Keratinocyte (primary cell): Measurements from ENCODE around the gene ADAMTSL3. TPM values are rescaled to one million over a fixed set of nuclear protein-coding genes. Genes with fewer than 3 reads are reported as not detected.

Source experiments
- DNase-seq: peaks from one replicate; pipeline ENCODE4 v3.0.0-alpha.2; 2011; ENCODE audit warnings: low read depth, missing footprints, low spot score
- FAIRE-seq: peaks from 2 replicates; lab custom pipeline; 2011; peaks lifted over from hg19 to GRCh38; lab: Jason Lieb, UNC
- H2AFZ ChIP-seq: 2 replicates; pipeline ENCODE4 v1.6.0; 2012; ENCODE audit warnings: low read length, control low read depth, inconsistent platforms; ENCODE audit not compliant: control insufficient read depth
- H3K27ac ChIP-seq: 2 replicates; pipeline ENCODE4 v1.5.1; 2011; ENCODE audit warnings: low read length; ENCODE audit not compliant: control insufficient read depth, insufficient read depth
- H3K27me3 ChIP-seq: 3 replicates; pipeline ENCODE4 v1.6.0; 2011; ENCODE audit warnings: low read length; ENCODE audit not compliant: control insufficient read depth, insufficient read depth; ENCODE audit errors: extremely low read depth
- H3K36me3 ChIP-seq, 2 experiments: 2 replicates in 1 of 2; 3 replicates in 1 of 2; pipeline ENCODE4 v1.5.1; 2011; ENCODE audit warnings: low read length in 2 of 2, mild to moderate bottlenecking in 1 of 2; ENCODE audit not compliant: control insufficient read depth in 2 of 2, insufficient read depth in 2 of 2; ENCODE audit errors: extremely low read depth in 1 of 2
- H3K4me1 ChIP-seq: 3 replicates; pipeline ENCODE4 v1.5.1; 2011; ENCODE audit warnings: low read length; ENCODE audit not compliant: control insufficient read depth, insufficient read depth; ENCODE audit errors: extremely low read depth
- H3K4me2 ChIP-seq: 3 replicates; pipeline ENCODE4 v1.6.0; 2011; ENCODE audit warnings: low read depth, low read length; ENCODE audit not compliant: control insufficient read depth, insufficient read depth; ENCODE audit errors: extremely low read depth
- H3K4me3 ChIP-seq, 3 experiments: fragments of 200-600 bp in 1 of 3; sonication (generic) in 1 of 3; 2 replicates in 2 of 3; 3 replicates in 1 of 3; pipeline ENCODE4 v1.5.1; 2011 to 2016; ENCODE audit warnings: low read length in 3 of 3, mild to moderate bottlenecking in 3 of 3, control low read depth in 2 of 3, inconsistent platforms in 1 of 3, low read depth in 1 of 3, mixed read lengths in 1 of 3, mixed run types in 1 of 3, moderate library complexity in 1 of 3; ENCODE audit not compliant: control insufficient read depth in 2 of 3, insufficient read depth in 2 of 3; ENCODE audit errors: extremely low read depth in 1 of 3
- H3K79me2 ChIP-seq: 2 replicates; pipeline ENCODE4 v1.6.0; 2012; ENCODE audit warnings: low read length; ENCODE audit not compliant: control insufficient read depth, insufficient read depth
- H3K9ac ChIP-seq: 3 replicates; pipeline ENCODE4 v1.6.0; 2011; ENCODE audit warnings: low read length; ENCODE audit not compliant: control insufficient read depth, insufficient read depth; ENCODE audit errors: extremely low read depth
- H3K9me1 ChIP-seq: 3 replicates; pipeline ENCODE4 v1.6.0; 2011; ENCODE audit warnings: low read length; ENCODE audit not compliant: control insufficient read depth, insufficient read depth; ENCODE audit errors: extremely low read depth
- H3K9me3 ChIP-seq: 2 replicates; pipeline ENCODE4 v1.5.1; 2012; ENCODE audit warnings: low read depth, low read length; ENCODE audit not compliant: control insufficient read depth
- H4K20me1 ChIP-seq: 3 replicates; pipeline ENCODE4 v1.6.0; 2011; ENCODE audit warnings: low read length; ENCODE audit not compliant: control insufficient read depth, insufficient read depth; ENCODE audit errors: extremely low read depth
- EZH2 ChIP-seq: IDR thresholded peaks from one replicate; pipeline ENCODE4 v1.6.1; 2012; ENCODE audit warnings: inconsistent platforms, mild to moderate bottlenecking, low read length, moderate library complexity
- dilution Hi-C: fragments of 300-500 bp; cut with MboI; formaldehyde crosslinking; loops from one replicate; pipeline ENCODE4 v1.7.0; 2020; ENCODE audit warnings: low sequenced_read_pairs; ENCODE audit not compliant: extremely low pct_ligation_motif_present
- polyA plus RNA-seq, 5 experiments: library from polyadenylated mRNA; depleted of rRNA in 3 of 5; stranded (reverse) in 3 of 5; stranded (forward) in 1 of 5; unstranded in 1 of 5; fragments of >200 nt; gene quantifications; 1 replicate in 1 of 5; 2 replicates in 3 of 5; 3 replicates in 1 of 5; pipeline versions ENCODE4 v1.2.1 to v1.2.3, GENCODE V29; 2011 to 2012; ENCODE audit warnings: missing spikeins in 2 of 5, low read depth in 1 of 5, low replicate concordance in 1 of 5
- TF ChIP-seq, protein P1 (sequence below), 3 experiments: IDR thresholded peaks in 1 of 3; conservative IDR thresholded peaks in 1 of 3; optimal IDR thresholded peaks in 1 of 3; 2 replicates in 2 of 3; 3 replicates in 1 of 3; pipeline versions ENCODE3 to v1.5.1; 2011; ENCODE audit warnings: low read length in 3 of 3, mild to moderate bottlenecking in 3 of 3, moderate library complexity in 2 of 3, control low read depth in 1 of 3, inconsistent platforms in 1 of 3; ENCODE audit not compliant: insufficient read depth in 2 of 3; ENCODE audit errors: extremely low read depth in 1 of 3

The ADAMTSL3 gene
- polyA plus RNA-seq, 1 donor (not counting 4 experiments of a cell fraction or from before 2014, with no cell fraction given) = 0.01 TPM

DNA sequence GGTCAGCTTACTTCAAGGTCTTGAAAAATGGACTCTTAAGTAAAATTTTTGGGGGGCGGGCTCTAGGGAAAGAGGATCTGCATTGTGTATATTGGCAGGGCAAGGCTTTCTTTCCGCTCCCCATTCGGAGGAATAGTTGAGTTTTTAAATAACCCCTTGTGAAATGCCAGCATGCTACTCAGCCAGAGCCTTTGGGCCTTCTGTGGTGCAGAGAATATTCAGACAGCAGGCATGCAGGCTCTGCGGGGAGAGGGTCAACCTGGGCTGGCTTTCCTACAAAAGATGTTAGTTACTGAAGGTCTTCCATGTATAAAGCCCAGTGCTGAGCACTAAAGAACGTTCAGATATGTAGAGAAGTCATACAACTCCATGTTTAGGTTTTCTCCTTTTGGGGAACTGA, 40.6 kb downstream of the ADAMTSL3 start:
- Histone ChIP-seq H3K9me3 (no peaks in the 10 kb centered on the region), H3K79me2 (no peaks in the 10 kb centered on the region), H3K4me2 (no peak overlapping the region), H3K9me1 (no peaks in the 10 kb centered on the region), H3K27ac (no peak overlapping the region), H2AFZ (no peak overlapping the region), H3K4me3 (no peak overlapping the region), H3K27me3 (no peaks in the 10 kb centered on the region), H4K20me1 (no peaks in the 10 kb centered on the region), H3K36me3 (no peaks in the 10 kb centered on the region), H3K9ac (no peak overlapping the region), H3K4me1 (peaks cover 4% of the 10 kb centered on the region)
- FAIRE-seq (no peak), DNase-seq (no peak)
- dilution Hi-C loops = no loop called here
- TF ChIP-seq EZH2 = no peak
- TF ChIP-seq, protein P1, sequence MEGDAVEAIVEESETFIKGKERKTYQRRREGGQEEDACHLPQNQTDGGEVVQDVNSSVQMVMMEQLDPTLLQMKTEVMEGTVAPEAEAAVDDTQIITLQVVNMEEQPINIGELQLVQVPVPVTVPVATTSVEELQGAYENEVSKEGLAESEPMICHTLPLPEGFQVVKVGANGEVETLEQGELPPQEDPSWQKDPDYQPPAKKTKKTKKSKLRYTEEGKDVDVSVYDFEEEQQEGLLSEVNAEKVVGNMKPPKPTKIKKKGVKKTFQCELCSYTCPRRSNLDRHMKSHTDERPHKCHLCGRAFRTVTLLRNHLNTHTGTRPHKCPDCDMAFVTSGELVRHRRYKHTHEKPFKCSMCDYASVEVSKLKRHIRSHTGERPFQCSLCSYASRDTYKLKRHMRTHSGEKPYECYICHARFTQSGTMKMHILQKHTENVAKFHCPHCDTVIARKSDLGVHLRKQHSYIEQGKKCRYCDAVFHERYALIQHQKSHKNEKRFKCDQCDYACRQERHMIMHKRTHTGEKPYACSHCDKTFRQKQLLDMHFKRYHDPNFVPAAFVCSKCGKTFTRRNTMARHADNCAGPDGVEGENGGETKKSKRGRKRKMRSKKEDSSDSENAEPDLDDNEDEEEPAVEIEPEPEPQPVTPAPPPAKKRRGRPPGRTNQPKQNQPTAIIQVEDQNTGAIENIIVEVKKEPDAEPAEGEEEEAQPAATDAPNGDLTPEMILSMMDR (optimal IDR thresholded peaks at IDR 0.05 in 1 of 3, IDR thresholded peaks at IDR 0.05 in 1 of 3, conservative IDR thresholded peaks at IDR 0.05 in 1 of 3; ENCODE audit: extremely low read depth in 1 of 3, insufficient read depth in 2 of 3, low read length in 3 of 3) = no peak

DNA sequence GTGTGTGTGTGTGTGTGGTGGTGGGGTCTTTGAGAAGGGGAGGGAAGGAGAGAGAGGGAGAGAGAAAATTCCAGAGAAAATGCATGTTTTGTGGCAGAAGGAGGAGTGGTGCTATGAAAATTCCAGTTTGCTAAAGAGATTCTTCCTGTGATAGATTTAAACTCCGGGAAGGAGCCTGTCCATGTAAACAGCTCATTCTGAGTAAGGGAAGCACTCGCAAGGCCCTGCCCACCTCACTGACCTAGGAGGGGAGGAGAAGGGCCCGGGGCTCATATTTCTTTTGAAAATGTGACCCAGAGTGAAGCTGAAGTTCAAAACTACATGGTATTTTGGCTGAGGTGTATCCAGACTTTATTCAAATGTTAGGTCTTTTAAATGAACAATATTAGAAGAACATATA, 41.3 kb downstream of the ADAMTSL3 start:
- Histone ChIP-seq H3K79me2 (no peaks in the 10 kb centered on the region), H3K4me2 (no peak overlapping the region), H3K9me1 (no peaks in the 10 kb centered on the region), H3K36me3 (no peaks in the 10 kb centered on the region), H2AFZ (no peak overlapping the region), H3K4me1 (peaks cover 4% of the 10 kb centered on the region), H3K9ac (no peak overlapping the region), H3K4me3 (no peak overlapping the region), H3K9me3 (no peaks in the 10 kb centered on the region), H3K27ac (no peak overlapping the region), H4K20me1 (no peaks in the 10 kb centered on the region), H3K27me3 (no peaks in the 10 kb centered on the region)
- dilution Hi-C loops = no loop called here
- DNase-seq (no peak), FAIRE-seq (no peak)
- no peak for TF ChIP-seq EZH2
- TF ChIP-seq, protein P1 (optimal IDR thresholded peaks at IDR 0.05 in 1 of 3, IDR thresholded peaks at IDR 0.05 in 1 of 3, conservative IDR thresholded peaks at IDR 0.05 in 1 of 3; ENCODE audit: extremely low read depth in 1 of 3, insufficient read depth in 2 of 3, low read length in 3 of 3) = no peak
